Prostate gland (tissue), 2 donors: ENCODE results near the gene FJX1.

Experiments used
- CTCF ChIP-seq, 4 experiments: fragments of 200-600 bp in 2 of 4; fragments of 450-650 bp in 2 of 4; sonication (generic) in 2 of 4; IDR thresholded peaks; 1 replicate in 3 of 4; 2 replicates in 1 of 4; pipeline ENCODE4 v1.5.1; 2016 to 2019; ENCODE audit warnings: antibody characterized with exemption in 4 of 4, mild to moderate bottlenecking in 2 of 4, moderate library complexity in 2 of 4
- POLR2A ChIP-seq: fragments of 450-650 bp; IDR thresholded peaks from one replicate; pipeline ENCODE4 v1.6.1; 2016; ENCODE audit warnings: antibody characterized with exemption, mild to moderate bottlenecking
- POLR2AphosphoS5 ChIP-seq: sonication (generic); formaldehyde crosslinking; IDR thresholded peaks from one replicate; pipeline ENCODE4 v1.6.1; 2017; ENCODE audit warnings: antibody characterized with exemption

- TF ChIP-seq CTCF (IDR thresholded peaks at IDR 0.05): no peak
- no peak for TF ChIP-seq POLR2A
- no peak for TF ChIP-seq POLR2AphosphoS5
These were observed 25.1 kb upstream of the FJX1 start for GRCh38 chr11:35593143-35593542.
